HG03196 (cell line): ENCODE results near the gene TWSG1.
"Not testable (repeated sequence)": the region's sequence is repeated elsewhere in the genome, so short reads cannot be mapped to it uniquely, and the experiment has no call there.

Experiments used
- ATAC-seq: cut with Tn5 transposase; IDR thresholded peaks from one replicate; pipeline ENCODE4 v1.9.1; 2021; ENCODE audit not compliant: unreplicated experiment

The TWSG1 gene

GRCh38 chr18:9422816-9423519, 88.4 kb downstream of the TWSG1 start:
- no peak for ATAC-seq

DNA sequence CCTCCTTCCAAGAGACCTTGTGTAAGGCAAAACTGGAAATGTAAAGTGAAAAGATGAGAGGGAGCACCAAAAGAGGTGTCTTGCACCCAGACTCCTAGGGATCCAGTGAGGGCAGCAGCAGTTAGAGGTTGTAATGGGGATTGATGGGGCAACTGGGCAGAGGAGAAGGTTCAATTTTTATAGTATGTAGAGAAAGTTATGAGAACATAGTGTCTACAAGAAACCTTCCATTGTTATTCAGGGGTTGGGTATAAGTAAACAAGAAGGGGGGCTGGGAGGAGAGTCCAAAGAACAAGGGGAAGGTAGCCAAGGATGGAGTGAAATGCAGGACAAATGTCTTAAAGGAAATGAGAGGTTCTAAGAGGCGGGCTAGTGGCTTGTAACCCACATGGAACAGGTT, 89.1 kb downstream of the TWSG1 start:
- ATAC-seq = not testable (repeated sequence)

DNA sequence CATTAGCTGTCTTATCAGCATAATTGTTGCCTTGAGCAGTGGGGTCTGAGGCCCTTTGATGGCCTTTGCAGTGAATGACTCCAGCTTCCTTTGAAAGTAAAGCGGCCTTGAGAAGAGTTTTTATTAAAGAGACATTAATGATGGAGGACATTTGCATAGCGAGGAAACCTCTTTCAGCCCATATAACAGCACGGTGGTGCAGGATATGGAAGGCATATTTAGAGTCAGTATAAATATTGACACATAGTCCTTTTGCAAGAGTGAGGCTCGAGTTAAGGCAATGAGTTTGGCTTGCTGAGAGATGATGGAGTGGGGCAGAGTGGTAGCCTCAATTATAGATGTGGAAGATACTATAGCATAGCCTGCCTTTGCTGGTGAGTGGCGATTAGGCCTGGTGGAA, 89.7 kb downstream of the TWSG1 start:
- ATAC-seq = not testable (repeated sequence)

- ATAC-seq = no peak
Measured at GRCh38 chr18:9426753-9427152, 92.2 kb downstream of the TWSG1 start.

DNA sequence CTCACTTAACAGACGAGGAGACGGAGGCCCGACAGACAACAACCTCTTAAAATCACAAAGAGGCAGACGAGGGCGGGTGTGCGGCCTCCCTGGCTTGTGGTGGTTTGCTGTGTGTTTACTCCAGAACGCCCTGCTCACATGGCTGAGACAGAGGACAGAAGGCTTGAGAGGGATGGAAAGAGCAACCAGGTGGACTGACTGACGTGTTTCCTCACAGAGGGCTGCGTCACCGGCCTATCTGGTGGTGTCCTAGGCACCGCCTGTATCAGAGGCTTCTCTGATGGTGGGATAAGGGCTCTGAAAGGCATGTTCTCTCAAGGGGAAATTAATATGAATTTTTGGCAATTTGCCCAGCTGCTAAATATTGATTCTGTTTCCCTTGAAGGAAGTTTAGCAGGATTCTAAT, 93.7 kb downstream of the TWSG1 start:
- ATAC-seq = no peak

GRCh38 chr18:9428862-9429661, 94.5 kb downstream of the TWSG1 start:
- ATAC-seq = no peak

DNA sequence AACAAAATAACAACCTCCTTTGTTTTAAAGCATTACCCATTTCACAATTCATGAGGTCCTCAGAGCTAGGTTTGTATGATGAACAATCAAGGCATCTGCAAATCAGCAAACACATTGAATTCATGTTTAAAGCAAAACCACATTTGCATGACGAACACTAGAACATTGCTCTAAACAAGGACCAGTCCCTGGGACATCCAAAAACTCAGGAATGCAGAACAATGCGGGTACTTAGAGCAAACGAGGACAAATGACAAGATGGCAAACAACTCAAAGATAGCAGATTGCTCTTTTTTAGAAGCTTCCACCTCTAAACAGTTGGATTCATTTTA, 95.1 kb downstream of the TWSG1 start:
- no peak for ATAC-seq

DNA sequence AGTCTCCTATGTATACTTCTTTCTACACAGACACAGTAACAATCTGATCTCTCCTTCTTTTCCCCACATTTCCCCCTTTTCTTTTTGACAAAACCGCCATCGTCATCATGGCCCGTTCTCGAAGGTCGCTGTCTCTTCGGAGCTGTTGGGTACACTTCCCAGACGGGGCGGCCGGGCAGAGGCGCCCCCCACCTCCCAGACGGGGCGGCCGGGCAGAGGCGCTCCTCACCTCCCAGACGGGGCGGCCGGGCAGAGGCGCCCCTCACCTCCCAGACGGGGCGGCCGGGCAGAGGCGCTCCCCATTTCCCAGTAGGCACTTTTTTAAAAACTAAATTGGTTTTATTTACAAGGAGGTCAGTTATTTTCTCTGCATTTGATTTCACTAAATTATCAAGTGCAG, 95.7 kb downstream of the TWSG1 start:
- ATAC-seq = not testable (repeated sequence)

- no peak for ATAC-seq
Measured at GRCh38 chr18:9431296-9431695, 96.7 kb downstream of the TWSG1 start.

DNA sequence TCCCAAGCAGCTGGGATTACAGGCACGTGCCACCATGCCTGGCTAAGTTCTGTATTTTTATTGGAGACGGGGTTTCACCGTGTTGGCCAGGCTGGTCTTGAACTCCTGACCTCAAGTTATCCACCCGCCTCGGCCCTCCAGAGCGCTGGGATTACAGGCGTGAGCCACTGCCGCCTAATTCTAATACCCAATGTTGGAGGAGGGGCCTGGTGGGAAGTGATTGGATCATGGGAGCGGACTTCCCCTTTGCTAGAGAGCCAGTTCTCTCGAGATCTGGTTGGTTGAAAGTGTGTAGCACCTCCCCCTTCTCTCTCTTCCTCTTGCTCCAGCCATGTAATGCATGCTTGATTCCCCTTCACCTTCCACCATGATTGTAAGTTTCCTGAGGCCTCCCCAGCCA, 98.5 kb downstream of the TWSG1 start:
- ATAC-seq = not testable (repeated sequence)

- ATAC-seq = no peak
Measured at GRCh38 chr18:9433671-9434121, 99.1 kb downstream of the TWSG1 start.

DNA sequence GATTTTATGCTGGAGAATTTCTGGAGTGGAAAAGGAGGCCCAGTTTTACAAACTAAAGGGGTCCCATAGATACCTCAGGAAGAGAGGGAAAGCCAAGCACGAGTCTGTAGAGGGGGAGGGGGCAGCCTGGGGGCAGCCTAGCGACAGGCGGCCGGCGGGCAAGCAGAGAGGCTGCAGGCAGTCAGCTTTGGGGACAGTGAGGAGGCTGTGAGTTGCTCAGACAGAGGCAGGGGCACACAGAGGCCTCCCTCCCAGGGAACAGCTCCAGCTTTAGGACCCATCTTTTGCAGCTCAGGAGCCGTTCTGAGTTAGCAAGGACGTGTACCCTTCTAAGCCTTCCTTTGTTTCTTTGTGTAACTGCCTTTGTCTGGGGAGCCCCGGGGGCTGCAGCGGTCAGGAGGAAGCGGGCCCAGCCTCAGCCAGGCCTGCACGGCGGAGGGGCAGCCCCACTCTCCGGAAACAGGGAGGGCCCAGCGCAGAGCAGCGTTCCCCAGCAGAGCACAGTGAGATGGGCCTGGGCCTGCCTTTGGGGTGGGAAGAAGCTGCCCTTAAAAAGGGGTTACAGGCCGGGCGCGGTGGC, 99.6 kb downstream of the TWSG1 start:
- ATAC-seq = no peak

- no peak for ATAC-seq
Measured at GRCh38 chr18:9435041-9435440, 100.5 kb downstream of the TWSG1 start.

GRCh38 chr18:9436206-9436929, 101.8 kb downstream of the TWSG1 start:
- no peak for ATAC-seq

- no peak for ATAC-seq
Measured at GRCh38 chr18:9437021-9437437, 102.5 kb downstream of the TWSG1 start.

- no peak for ATAC-seq
Measured at GRCh38 chr18:9437672-9438071, 103.1 kb downstream of the TWSG1 start.

DNA sequence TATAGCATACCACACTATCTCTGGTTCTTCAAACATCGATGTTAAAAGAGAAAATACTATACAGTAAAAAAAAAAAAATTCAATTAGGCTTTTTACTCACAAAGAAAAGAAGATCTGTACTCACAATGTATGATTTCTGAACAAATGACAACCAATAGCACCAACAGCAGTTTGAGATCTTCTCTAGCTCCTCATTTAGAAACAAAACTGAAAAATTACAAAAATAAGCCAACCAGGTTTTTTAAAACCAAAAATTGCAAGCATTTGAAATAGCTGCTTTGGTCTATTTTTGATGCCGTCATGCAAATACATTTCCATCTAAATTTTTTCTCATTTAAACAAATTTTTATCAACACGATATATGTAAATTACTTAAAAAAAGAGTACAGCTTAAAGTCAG, 106.5 kb downstream of the TWSG1 start:
- ATAC-seq = no peak

DNA sequence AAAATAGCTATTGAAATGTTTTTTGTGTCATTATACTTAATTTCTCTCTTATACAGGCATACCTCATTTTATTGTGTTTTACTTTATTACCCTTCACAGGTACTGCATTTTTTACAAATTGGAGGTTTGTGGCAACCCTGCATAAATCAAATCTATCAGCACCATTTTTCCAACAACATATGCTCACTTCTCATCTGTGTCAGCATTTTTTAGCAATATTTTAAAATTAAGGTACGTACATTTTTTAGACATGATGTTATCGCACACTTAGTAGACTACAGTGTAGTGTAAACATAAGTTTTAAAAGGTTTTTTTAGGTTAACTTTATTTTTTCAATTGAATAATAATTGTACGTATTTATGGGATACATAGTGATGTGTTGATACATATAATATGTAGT, 110.0 kb downstream of the TWSG1 start:
- no peak for ATAC-seq

- no peak for ATAC-seq
Measured at GRCh38 chr18:9446839-9447238, 112.3 kb downstream of the TWSG1 start.

DNA sequence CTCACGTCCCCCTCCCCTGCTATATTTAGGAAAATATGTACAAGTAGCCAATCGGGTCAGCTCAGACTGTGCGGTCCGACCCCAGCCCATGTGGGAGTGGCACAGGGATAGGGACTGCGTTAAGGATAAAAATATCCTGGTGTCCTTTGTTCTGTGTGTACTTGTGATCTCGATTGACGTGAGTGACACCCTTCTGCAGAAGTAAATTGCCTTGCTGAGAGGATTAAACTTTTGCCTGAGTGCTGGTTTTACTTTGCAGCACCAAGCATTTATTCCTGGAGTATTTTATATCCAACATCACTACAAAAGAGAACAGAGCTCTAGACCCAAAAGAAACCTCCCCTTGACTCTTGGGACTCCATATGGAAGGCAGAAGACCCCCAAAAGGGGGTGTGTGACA, 112.8 kb downstream of the TWSG1 start:
- ATAC-seq = no peak

DNA sequence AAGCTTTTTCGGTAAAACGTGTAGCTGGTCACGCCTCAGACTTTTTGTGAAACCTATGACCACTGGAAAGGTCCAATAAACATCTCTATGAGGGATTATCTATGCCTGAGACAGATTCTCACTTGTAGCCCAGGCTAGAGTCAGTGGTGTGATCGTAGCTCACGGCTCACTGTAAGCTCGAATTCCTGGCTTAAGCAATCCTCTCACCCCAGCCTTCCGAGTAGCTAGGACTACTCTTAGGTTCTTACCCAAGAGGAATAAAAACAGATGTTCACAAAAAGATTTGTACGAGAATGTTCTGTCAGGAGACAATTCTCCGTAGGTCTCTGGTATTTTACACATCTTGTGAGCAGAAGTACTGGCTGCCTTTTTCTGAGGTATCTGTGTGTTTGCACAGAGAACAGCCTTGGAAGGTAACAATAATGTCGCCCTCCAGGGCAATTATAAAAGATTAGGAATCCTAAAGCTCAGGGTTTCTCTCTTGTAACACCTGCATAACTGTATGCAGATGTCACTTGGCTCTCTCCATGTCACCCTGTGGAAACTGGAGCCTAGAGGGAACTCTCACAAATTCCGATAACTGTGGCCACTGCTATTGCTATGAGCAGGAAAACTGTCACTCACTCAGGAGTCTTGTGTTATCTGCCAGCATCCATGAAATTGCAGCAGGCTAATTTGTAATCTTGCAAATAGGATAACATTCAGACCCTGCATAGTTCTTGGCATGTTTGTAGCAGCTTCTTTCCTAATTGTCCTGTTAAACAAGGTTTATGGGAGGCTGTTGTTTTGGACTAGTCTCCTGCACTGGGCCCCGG, 115.2 kb downstream of the TWSG1 start:
- ATAC-seq = no peak
